ENCODE results near the gene DNAJC21. TPM values are rescaled to one million over a fixed set of nuclear protein-coding genes. Genes with fewer than 3 reads are reported as not detected.
A peak's percentile ranks its signal among the peaks of the same experiment; 100 is the strongest.
"Not testable (repeated sequence)": the region's sequence is repeated elsewhere in the genome, so short reads cannot be mapped to it uniquely, and the experiment has no call there.

DNAJC21 gene
- total RNA-seq, 1 donor from 2014 or later: 69.0 TPM

GRCh38 chr5:34913072-34913471 is 16.3 kb upstream of the DNAJC21 start:
- Mint-ChIP-seq H3K27ac (no peak overlapping the region), H3K36me3 (ENCODE audit: low read depth) (peaks cover 49% of the 10 kb centered on the region), H3K27me3 (no peaks in the 10 kb centered on the region), H3K9me3 (no peaks in the 10 kb centered on the region), H3K4me1 (peaks cover 20% of the 10 kb centered on the region), H3K4me3 (no peak overlapping the region)
- no peak for DNase-seq
- intact Hi-C loops (cut with micrococcal nuclease): loop anchor here (10.0 kb wide), 1 partner anchor 702 kb away; the partner anchor contains the start of gene SPEF2

GRCh38 chr5:34914671-34915138 is 14.7 kb upstream of the DNAJC21 start:
- H3K27ac Mint-ChIP-seq: no peak overlapping the region
- peaks cover 20% of the 10 kb centered on the region for H3K4me1 Mint-ChIP-seq
- no peaks in the 10 kb centered on the region for H3K9me3 Mint-ChIP-seq
- DNase-seq: peak; percentile 76
- H3K4me3 Mint-ChIP-seq: no peak overlapping the region
- intact Hi-C loops (cut with micrococcal nuclease): loop anchor here (1.0 to 10.0 kb wide), 8 partner anchors 10 to 1473 kb away; partner anchors contain the start of genes AMACR, DNAJC21, LMBRD2 and NADK2
- H3K27me3 Mint-ChIP-seq: no peaks in the 10 kb centered on the region
- peaks cover 37% of the 10 kb centered on the region for H3K36me3 Mint-ChIP-seq (ENCODE audit: low read depth)

GRCh38 chr5:34915139-34915855 is 14.1 kb upstream of the DNAJC21 start, which contains the start of the genes BRIX1 and RAD1:
Gene BRIX1 (plus strand): TSS chr5:34915711. CDS start chr5:34915739, 28 bp downstream.
Gene RAD1 (minus strand): TSS chr5:34915504. CDS start chr5:34914892, 612 bp downstream.
- peak; percentile 98 for DNase-seq
- Mint-ChIP-seq H3K4me3 (no peak within 1 kb of the TSS), H3K27me3 (no peaks in the 10 kb centered on the region), H3K36me3 (ENCODE audit: low read depth) (peaks cover 34% of the 10 kb centered on the region), H3K27ac (peak within 1 kb of the TSS; percentile 71), H3K4me1 (peaks cover 19% of the 10 kb centered on the region), H3K9me3 (no peaks in the 10 kb centered on the region)
- intact Hi-C loops (cut with micrococcal nuclease): loop anchor here (1.0 to 10.0 kb wide), 8 partner anchors 9 to 1474 kb away; partner anchors contain the start of genes AMACR, DNAJC21, LMBRD2 and NADK2

GRCh38 chr5:34915856-34916192 is 13.5 kb upstream of the DNAJC21 start:
- peaks cover 37% of the 10 kb centered on the region for H3K36me3 Mint-ChIP-seq (ENCODE audit: low read depth)
- DNase-seq: no peak
- H3K4me3 Mint-ChIP-seq: no peak overlapping the region
- no peak overlapping the region for H3K27ac Mint-ChIP-seq
- peaks cover 21% of the 10 kb centered on the region for H3K4me1 Mint-ChIP-seq
- no peaks in the 10 kb centered on the region for H3K9me3 Mint-ChIP-seq
- H3K27me3 Mint-ChIP-seq: no peaks in the 10 kb centered on the region
- intact Hi-C loops (cut with micrococcal nuclease): loop anchor here (1.0 to 10.0 kb wide), 8 partner anchors 8 to 1475 kb away; partner anchors contain the start of genes AMACR, DNAJC21, LMBRD2 and NADK2

GRCh38 chr5:34916518-34916917 is 12.8 kb upstream of the DNAJC21 start:
- Mint-ChIP-seq H3K9me3 (no peaks in the 10 kb centered on the region), H3K27ac (no peak overlapping the region), H3K4me3 (no peak overlapping the region), H3K36me3 (ENCODE audit: low read depth) (peaks cover 37% of the 10 kb centered on the region), H3K27me3 (no peaks in the 10 kb centered on the region), H3K4me1 (peaks cover 21% of the 10 kb centered on the region)
- no peak for DNase-seq
- intact Hi-C loops (cut with micrococcal nuclease): loop anchor here (5.0 to 10.0 kb wide), 4 partner anchors 698 to 1326 kb away; partner anchors contain the start of genes AMACR, LMBRD2, NADK2 and SKP2

- Mint-ChIP-seq H3K9me3 (no peaks in the 10 kb centered on the region), H3K27me3 (no peaks in the 10 kb centered on the region), H3K4me3 (no peak overlapping the region), H3K4me1 (peaks cover 21% of the 10 kb centered on the region), H3K27ac (no peak overlapping the region), H3K36me3 (ENCODE audit: low read depth) (peaks cover 39% of the 10 kb centered on the region)
- intact Hi-C loops (cut with micrococcal nuclease): loop anchor here (5.0 to 10.0 kb wide), 4 partner anchors 697 to 1324 kb away; partner anchors contain the start of genes AMACR, LMBRD2, NADK2 and SKP2
- DNase-seq: no peak
Observed at GRCh38 chr5:34918025-34918424, 11.3 kb upstream of the DNAJC21 start.

- Mint-ChIP-seq H3K4me1 (peaks cover 25% of the 10 kb centered on the region), H3K27ac (no peak overlapping the region), H3K36me3 (ENCODE audit: low read depth) (peaks cover 44% of the 10 kb centered on the region), H3K27me3 (no peaks in the 10 kb centered on the region), H3K9me3 (no peaks in the 10 kb centered on the region), H3K4me3 (no peak overlapping the region)
- intact Hi-C loops (cut with micrococcal nuclease): loop anchor here (5.0 to 10.0 kb wide), 4 partner anchors 696 to 1323 kb away; partner anchors contain the start of genes AMACR, LMBRD2, NADK2 and SKP2
- DNase-seq: no peak
Observed at GRCh38 chr5:34919077-34919476, 10.3 kb upstream of the DNAJC21 start.

GRCh38 chr5:34923256-34923655 is 6.1 kb upstream of the DNAJC21 start:
- Mint-ChIP-seq H3K4me1 (peaks cover 25% of the 10 kb centered on the region), H3K4me3 (peak overlapping the region; percentile 43), H3K27ac (peak overlapping the region; percentile 58), H3K36me3 (ENCODE audit: low read depth) (peaks cover 50% of the 10 kb centered on the region)
- not testable (repeated sequence) for H3K9me3 Mint-ChIP-seq, DNase-seq, H3K27me3 Mint-ChIP-seq
- intact Hi-C loops (cut with micrococcal nuclease): loop anchor here (10.0 kb wide), 1 partner anchor 982 kb away; no protein-coding TSS in a partner anchor

GRCh38 chr5:34923694-34924461 is 5.5 kb upstream of the DNAJC21 start:
- Mint-ChIP-seq H3K4me3 (peak overlapping the region; percentile 43), H3K27me3 (no peaks in the 10 kb centered on the region), H3K27ac (peak overlapping the region; percentile 58), H3K36me3 (ENCODE audit: low read depth) (peaks cover 52% of the 10 kb centered on the region), H3K9me3 (no peaks in the 10 kb centered on the region), H3K4me1 (peaks cover 28% of the 10 kb centered on the region)
- intact Hi-C loops (cut with micrococcal nuclease): loop anchor here (1.0 to 10.0 kb wide), 2 partner anchors 9 to 981 kb away; partner anchors contain the start of genes BRIX1 and RAD1
- DNase-seq: peak; percentile 81

GRCh38 chr5:34924462-34924765 is 4.9 kb upstream of the DNAJC21 start:
- no peak overlapping the region for H3K4me3 Mint-ChIP-seq
- intact Hi-C loops (cut with micrococcal nuclease): loop anchor here (1.0 to 10.0 kb wide), 2 partner anchors 9 to 980 kb away; partner anchors contain the start of genes BRIX1 and RAD1
- H3K9me3 Mint-ChIP-seq: no peaks in the 10 kb centered on the region
- H3K36me3 Mint-ChIP-seq (ENCODE audit: low read depth): peaks cover 56% of the 10 kb centered on the region
- peaks cover 32% of the 10 kb centered on the region for H3K4me1 Mint-ChIP-seq
- H3K27ac Mint-ChIP-seq: no peak overlapping the region
- no peak for DNase-seq
- H3K27me3 Mint-ChIP-seq: no peaks in the 10 kb centered on the region

- H3K4me3 Mint-ChIP-seq: no peak overlapping the region
- peaks cover 49% of the 10 kb centered on the region for H3K36me3 Mint-ChIP-seq (ENCODE audit: low read depth)
- no peak overlapping the region for H3K27ac Mint-ChIP-seq
- no peak for DNase-seq
- H3K4me1 Mint-ChIP-seq: peaks cover 38% of the 10 kb centered on the region
- intact Hi-C loops (cut with micrococcal nuclease): loop anchor here (10.0 kb wide), 1 partner anchor 978 kb away; no protein-coding TSS in a partner anchor
- no peaks in the 10 kb centered on the region for H3K27me3 Mint-ChIP-seq
- H3K9me3 Mint-ChIP-seq: no peaks in the 10 kb centered on the region
Observed at GRCh38 chr5:34926318-34926888, 3.0 kb upstream of the DNAJC21 start.

- Mint-ChIP-seq H3K9me3 (no peaks in the 10 kb centered on the region), H3K36me3 (ENCODE audit: low read depth) (peaks cover 47% of the 10 kb centered on the region), H3K4me3 (no peak overlapping the region), H3K4me1 (peaks cover 40% of the 10 kb centered on the region), H3K27me3 (no peaks in the 10 kb centered on the region), H3K27ac (no peak overlapping the region)
- intact Hi-C loops (cut with micrococcal nuclease): loop anchor here (10.0 kb wide), 1 partner anchor 977 kb away; no protein-coding TSS in a partner anchor
- no peak for DNase-seq
Observed at GRCh38 chr5:34927785-34928184, 1.6 kb upstream of the DNAJC21 start.

- Mint-ChIP-seq H3K27me3 (no peaks in the 10 kb centered on the region), H3K27ac (no peak overlapping the region), H3K36me3 (ENCODE audit: low read depth) (peaks cover 44% of the 10 kb centered on the region), H3K4me1 (peaks cover 38% of the 10 kb centered on the region), H3K9me3 (no peaks in the 10 kb centered on the region), H3K4me3 (no peak overlapping the region)
- DNase-seq: no peak
- intact Hi-C loops (cut with micrococcal nuclease): loop anchor here (10.0 kb wide), 1 partner anchor 977 kb away; no protein-coding TSS in a partner anchor
Observed at GRCh38 chr5:34928267-34928666, 1.1 kb upstream of the DNAJC21 start.

Measured in activated CD4-positive, alpha-beta T cell treated with anti-CD3 and anti-CD28 coated beads, Interleukin-2, amount 10 ng/mL, durations not matched to agents 24 days and 14 days (primary cell).